ENCODE results near the gene HOXD9.

GRCh38 chr2:176160986-176161824 lies 38.7 kb downstream of the HOXD9 start:
- TF ChIP-seq POLR2AphosphoS5 (IDR thresholded peaks at IDR 0.05), result no peak
- no peak for TF ChIP-seq CTCF (IDR thresholded peaks at IDR 0.05)
- no peak for TF ChIP-seq EP300 (IDR thresholded peaks at IDR 0.05)
- TF ChIP-seq POLR2A (IDR thresholded peaks at IDR 0.05), result no peak
